ENCODE results near the gene FANCD2.
"Not testable (repeated sequence)": the region's sequence is repeated elsewhere in the genome, so short reads cannot be mapped to it uniquely, and the experiment has no call there.

FANCD2 gene

DNA sequence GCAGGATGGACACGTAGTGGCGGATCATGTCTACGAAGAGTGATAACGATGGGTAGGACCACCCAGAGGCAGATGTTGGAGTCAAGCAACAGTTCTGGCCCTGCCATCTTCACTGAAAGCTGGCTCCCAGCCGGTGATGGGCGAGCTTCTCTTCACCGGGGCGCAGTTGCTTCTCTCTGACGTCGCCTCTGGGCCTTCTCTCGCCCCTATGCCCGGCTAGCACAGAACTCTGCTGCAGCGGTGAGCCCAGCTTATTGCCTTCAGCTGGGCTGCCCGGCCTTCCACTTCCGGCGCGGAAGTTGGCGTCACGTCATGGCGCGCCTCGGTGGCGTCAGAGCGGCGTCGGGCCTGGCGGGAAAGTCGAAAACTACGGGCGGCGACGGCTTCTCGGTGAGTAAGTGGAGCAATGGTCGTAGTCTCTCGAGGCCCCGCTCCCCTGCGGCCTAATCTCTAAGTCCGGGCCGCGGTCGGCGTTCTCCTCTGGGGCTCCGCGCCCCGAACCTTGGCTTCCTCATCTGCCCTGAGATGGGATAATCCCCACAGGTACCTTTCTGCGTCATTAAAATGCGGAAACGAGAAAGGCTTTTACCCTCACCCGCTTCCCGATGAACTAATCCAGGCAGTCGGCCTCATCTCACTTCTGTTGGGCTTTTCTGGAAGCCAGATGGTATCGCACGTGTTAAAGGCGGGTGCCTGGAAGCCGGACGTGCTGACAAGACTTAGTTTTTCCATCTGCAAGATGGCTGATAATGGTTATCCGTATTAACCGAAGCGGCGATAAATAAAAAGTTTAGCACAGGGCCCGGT is at the start of gene FANCD2:
Gene FANCD2, plus strand, starts transcription at position 354 of the 807 bp plus-strand sequence. CDS start 2,221 bp downstream, outside the sequence.
- peak; percentile 68 for DNase-seq

DNA sequence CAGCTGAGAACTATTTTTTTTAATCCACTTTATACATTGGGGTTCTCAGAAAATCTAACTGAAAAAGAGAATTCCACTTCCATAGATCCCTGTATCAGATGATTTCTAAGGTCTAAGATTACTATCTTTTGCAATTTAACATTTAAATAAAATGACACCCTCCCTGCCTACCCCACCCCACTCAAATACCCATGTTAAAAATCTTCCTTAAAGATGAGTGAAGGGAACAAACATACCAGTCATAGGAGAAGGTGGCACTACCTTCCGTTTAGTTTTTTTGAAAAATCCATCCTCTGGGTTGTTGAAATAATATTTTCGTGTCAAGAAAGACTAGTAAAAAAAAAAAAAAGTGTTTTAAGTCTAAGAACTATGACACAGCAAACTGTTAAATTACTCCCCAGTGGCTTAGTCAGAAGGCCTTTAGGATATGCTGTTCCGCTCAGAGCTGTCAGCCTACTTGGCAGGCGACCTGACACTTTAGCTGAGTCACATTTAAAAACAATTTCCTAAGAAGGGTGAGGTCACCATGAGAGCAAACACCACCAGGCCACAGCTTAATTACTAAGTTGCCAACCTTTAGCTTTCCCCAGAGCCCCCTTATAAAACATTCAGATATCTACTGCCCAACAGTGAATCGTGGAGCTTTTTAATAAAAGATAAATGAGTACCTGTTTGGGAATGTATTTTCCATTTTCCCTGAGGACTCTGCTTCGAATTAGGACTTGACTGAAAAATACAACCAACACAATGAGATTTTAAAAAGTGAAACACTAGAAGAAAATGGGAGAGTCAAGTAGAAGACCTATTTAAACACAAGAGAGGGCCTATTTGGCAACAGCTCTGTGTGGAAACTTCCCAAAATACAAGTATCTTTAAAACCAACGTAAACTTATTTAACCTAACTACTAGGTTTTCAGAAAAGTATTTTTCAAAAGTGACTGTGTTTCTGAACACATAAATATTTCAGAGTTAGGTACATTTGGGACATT is 49.2 kb upstream of the FANCD2 start:
- no peak for DNase-seq

DNA sequence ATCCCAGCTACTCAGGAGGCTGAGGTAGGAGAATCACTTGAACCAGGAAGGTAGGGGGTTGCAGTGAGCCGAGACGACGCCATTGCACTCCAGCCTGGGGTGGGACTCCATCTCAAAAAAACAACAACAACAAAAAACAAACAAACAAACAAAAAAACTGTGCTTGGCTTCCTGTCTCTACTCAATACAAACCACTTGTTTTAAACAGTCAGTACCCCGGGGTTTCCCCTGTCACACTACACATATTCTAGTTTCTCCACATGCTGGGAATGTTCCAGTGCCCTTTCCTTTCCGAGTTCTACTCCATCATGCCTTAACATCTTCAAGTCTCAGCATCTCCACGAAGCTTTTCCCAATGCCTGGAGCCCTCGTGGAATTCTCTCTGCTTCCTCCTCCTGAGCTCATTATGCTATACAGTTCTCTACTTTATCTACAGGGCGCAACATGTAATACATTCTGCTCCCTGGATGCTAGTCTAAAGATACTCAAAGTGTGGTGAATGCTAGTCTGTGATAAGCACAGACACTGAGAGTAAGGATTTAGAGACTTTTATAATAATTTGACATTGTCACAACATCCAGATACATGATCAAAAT is 47.4 kb upstream of the FANCD2 start:
- no peak for DNase-seq

DNA sequence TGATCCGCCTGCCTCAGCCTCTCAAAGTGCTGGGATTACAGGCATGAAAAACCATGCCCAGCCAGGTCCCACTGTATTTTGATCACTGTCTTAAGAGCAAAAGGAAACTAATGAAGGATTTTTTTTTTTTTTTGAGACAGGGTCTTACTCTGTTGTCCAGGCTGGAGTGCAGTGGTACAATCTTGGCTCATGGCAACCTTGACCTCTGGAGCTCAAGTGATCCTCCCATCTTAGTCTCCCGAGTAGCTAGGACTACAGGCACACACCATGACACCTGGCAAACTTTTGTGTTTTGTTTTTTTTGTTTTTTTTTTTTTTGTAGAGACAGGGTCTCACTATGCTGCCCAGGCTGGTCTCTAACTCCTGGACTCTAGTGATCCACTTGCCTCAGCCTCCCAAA is 46.0 kb upstream of the FANCD2 start:
- no peak for DNase-seq

DNA sequence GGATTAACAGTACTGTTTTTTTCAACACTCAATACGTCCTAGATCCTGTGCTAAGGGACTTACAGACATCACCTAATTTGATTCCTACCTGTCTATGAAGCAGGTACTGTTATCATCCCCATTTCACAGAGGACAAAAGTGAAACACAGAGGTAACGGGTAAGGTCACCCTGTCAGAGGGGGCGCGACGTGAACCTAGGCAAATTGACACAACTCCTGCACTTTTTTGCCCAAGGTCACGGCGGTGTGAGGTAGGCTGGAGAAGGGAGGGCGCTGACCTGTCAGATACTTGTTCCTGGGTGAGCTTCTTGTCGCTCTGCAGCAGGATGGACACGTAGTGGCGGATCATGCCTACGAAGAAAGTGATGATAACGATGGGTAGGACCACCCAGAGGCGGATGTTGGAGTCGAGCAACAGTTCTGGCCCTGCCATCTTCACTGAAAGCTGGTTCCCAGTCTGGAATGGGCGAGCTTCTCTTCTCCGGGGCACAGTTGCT is 40.0 kb upstream of the FANCD2 start:
- no peak for DNase-seq

DNA sequence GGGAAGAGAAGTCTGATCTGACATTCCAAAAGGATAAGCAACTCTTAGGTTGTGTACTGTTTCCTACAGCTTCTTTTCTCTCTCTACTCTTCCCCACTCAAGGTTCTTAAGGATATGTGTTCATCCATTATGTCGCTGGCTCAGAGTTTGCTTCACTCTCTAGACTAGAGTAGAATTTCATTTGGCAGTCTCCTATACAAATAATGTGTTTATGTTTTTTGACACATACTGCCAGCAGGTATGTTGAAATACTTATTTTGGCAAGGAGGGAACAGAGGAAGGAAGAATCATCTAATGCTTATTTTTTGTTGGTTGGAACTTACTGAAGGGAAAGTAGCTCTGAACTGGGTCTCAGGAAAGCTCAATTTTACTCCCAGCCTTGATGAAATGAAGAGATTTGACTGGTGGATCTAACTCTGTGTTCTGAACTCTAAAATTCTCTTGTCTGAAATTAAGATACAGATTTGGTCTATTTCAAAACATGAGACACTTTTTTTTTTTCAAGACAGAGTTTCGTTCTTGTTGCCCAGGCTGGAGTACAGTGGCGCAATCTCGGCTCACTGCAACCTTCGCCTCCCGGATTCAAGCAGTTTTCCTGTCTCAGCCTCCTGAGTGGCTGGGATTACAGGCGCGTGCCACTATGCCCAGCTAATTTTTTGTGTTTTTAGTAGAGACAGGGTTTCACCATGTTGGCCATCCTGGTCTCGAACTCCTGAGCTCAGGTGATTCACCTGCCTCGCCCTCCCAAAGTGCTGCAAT is 32.0 kb upstream of the FANCD2 start:
- no peak for DNase-seq

DNA sequence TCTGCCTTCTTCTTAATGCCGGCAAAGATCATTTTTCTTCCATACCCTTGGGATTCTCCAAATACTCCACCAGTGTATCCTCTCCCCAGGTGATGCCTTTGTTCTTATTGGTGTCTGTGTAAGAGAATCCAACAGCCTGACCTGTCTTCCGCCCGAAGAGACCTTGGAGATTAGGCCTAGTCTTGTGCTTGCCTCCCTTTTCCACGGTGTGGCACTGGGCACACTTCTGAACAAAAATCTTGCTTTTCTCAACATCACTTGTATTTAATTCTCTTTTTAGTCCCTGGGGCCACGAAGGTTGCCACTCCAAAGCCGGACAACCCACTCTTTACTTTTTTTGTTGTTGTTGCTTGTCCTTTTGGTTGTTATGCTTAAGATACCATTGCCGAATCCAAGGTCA is 25.6 kb upstream of the FANCD2 start:
- DNase-seq: no peak

DNA sequence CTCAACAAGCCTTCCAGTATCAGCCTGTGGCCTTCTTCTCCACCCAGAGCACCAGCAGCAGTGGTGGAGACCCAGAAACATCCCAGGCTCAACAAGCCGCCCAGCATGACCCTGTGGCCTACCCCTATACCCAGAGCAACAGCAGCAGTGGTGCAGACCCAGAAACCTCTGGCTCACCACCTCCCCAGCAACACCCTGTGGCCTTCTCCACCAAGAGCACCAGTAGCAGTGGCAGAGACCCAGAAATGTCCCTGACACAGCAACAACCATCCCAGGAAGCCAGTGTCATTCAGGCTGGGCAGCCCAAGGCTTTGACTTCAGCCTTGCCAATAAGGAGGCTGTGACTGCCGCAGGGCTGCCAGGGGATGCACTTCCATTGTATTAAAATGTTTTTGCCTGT is 23.3 kb upstream of the FANCD2 start:
- no peak for DNase-seq

DNA sequence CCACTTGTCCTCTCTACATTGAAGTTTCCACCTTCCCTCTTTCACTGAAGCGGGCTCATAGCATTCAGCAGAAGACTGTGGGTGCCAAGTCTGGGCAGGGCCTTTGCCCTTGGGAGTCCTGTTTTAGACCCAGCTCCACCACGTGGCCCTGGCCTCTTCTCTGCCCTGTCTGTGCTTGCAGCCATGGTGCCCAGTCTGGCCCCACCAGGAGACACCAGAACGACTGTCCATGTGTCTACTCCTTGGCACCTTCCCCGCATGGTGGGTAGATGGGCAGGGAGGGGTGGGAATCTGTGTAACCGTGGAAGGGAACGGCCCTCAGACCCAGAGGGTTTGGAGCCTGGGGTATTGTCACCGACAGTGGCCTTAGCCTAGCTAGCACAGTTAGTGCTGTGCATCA is 21.7 kb upstream of the FANCD2 start:
- no peak for DNase-seq

DNA sequence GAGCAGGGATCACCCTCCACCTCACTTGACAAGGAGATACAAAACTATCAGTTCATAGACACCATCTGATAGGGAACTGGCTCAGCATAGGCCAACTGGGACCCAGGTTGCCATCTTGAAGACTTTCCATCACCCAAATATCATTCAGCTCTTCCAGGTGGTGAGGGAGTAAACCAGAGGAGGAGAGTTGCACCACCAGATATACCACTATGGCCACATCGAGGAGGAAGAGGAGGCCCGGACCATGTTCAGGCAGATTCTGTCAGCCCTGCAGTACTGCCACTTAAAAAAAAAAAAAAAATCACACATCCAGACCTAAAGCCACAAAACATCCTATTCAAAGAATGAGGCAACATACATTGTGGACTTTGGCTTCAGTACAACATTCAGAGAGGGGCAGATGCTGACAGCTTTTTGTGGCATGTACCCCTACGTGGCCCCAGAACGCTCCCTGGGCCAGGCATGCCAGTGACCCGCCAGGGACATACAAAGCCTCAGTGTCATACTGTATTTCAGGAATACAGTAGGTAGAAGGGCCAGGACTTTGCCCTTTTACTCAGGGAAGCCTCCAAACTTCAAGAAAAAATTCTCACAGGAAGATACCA is 21.2 kb upstream of the FANCD2 start:
- DNase-seq: no peak

DNA sequence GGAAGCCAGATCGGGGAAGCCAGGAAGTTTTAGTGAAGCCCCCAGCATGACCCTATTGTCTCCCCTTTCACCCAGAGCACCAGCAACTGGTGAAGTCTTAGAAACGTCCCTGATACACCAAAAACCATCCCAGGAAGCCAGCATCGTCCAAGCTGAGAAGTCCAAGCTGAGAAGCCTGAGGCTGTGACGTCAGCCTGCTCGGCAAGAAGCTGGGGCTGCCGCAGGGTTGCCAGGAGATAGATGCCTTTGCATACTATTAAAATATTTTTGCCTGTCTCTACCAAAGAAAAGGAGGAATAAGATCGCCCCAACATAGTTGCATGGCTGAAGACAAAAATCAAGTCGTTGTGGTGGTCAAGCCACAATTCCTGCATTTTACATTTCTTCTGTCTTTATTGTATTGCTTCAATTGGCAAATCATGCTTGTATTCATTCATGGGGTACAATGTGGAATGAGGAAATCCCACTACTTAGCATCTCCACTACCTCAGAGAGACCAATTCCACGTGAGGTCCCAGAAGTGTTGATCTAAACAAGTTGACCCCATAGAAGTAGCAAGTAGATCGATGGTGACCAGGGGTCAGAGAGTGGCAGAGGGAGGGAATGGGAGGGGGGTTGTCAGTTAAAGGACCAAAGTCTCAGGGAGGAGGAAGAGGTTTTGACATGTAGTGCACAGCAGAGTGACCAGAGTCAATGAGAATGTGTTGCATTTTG is 20.0 kb upstream of the FANCD2 start:
- no peak for DNase-seq

DNA sequence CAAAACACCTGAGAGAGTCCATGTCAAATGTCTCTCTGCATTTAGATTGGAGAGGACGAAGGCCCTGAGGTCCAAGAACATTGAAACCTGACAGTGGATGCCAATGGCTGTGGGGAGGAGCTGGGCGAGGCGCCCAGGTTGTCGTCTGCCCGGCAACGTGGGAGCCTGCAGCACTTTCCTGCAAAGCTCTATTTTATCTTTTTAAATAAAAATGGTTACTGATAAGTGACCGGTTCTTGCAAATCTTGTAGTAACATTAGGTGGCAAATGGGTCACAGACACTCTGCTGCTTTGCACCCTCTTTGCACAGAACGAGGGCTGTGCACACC is 19.5 kb upstream of the FANCD2 start:
- DNase-seq: no peak

DNA sequence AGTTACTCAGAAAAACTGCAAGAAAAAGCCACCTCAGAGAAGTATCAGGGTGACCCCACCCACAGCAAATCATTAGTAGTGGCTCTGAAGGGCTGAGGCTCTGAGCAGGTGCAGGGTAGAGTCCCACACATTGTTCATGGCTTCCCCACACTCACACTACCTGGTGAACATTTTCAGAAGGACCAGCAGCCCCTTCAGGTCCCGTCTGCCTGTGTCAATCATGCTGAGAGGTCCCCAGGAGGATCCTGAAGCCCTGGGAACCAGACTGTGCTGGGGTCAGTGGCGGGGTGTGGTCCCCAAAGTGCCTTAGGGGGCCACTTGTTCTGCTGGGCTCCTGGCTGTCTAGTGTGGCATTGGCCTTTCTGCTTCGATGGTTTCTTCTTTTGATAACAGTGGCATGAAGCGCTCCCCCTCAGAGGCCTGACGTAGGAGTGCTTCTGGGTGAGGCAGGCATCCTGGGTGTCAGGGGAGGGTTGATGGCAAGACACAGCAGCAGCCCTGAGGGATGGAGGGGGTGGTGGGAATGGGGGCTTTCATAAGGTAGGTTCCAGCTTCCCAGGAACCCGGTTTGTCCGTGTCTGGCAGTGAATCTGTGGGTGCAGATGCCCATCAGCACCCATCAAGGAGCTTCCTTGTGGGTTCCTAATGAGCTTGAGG is 19.0 kb upstream of the FANCD2 start:
- no peak for DNase-seq

DNA sequence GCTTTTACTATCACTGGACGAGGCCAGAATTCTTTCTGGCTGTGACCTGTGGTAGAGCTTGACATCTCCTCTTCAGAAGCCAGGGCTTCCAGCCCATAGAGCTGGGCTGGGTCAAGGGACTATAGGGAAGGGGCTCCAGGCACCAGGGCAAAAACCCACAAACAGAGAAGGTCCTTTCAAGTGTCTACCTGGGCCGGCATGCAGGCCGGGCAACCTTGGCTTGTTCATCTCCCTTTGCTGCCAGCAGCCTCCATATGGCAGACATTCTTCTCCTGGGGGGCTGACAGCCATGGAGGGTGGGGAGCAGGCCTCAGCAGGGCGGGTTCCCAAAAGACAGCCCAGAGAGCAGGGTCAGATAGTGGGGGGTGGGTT is 18.0 kb upstream of the FANCD2 start:
- DNase-seq: not testable (repeated sequence)

DNA sequence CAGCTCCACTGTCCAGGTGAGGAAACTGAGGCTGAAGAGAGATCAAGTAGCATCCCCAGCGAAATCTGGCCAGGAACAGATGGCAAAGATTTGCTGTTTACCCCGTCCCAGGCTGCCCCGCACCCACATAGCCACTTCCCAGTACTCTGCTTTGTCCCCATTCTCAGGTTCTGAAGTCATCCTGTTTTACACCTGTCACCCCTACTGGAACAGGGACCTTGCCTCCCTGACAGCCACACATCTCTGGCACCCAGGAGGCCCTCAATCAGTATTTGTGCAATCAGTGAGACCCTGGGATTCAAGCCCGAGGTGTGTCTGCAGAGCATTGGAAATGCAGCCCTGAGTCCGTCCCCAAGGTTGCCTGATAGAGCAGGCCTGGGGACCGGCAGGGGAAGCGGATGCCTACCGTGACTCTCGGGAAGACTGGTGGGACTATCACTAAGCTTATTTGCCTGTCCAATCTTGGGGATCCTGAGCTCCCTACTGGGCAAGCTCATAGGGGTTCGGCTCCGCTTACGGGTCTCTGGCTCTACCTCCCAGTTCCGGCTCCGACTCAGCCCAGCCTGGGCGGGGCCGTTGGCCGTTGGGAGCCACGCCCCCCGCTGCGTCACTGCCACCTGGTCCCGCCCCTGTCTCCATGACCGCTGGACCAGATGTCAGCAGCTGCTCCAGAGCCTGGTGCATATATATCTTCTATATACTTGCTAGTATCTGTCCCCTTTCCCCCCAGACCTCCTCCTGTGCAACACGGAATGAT is 17.5 kb upstream of the FANCD2 start:
- DNase-seq: peak; percentile 56

DNA sequence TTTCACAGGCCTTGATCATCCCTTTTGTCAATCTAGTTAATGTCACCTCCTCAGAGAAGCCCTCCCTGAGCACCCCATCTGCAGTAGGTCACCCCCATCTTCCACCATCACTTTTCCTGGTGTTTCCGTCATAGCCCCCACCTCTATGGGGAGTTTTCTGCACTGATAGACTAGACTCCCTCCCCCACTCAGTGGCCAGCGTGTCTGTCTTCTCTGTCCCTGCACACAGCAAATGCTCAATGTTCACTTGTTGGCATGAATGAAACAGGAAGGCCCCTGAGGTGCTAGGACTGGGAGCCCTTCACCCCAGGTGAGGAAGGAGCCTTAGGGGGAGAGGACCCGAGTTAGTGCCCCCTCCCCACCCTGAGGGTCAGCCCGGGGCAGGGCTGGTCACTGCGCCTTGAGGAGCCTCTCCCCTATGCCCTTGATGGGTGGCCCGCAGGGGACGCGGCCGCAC is 15.8 kb upstream of the FANCD2 start:
- no peak for DNase-seq

DNA sequence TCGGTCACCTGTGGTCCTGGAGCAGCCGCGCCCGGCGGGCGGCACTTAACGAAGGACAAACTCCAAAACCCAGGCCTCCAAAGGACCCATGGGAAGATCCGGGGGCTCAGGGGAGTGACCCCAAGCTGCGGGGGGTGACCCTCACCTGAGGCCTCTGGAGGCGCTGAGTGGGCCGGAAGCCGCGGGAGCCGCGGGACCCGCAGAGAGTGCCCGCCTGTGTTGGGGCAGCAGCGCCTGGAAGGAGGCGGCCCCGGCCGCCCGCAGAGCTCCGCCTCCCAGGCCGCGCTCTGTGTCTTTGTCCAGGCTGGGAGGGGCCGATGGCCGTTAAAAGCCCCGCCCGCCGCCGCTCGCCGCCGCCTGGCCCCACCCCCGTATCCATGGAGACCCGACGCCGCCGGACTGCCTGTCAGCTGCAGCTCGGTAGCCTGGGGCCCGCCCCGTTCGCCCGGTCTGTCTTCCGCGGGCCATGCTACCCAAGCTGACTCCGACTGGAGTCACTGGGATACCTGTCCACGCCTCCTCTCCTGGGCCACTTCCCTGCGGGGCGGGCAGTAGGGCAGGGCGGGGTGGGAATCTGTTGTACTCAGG is 15.3 kb upstream of the FANCD2 start:
- peak; percentile 83 for DNase-seq

DNA sequence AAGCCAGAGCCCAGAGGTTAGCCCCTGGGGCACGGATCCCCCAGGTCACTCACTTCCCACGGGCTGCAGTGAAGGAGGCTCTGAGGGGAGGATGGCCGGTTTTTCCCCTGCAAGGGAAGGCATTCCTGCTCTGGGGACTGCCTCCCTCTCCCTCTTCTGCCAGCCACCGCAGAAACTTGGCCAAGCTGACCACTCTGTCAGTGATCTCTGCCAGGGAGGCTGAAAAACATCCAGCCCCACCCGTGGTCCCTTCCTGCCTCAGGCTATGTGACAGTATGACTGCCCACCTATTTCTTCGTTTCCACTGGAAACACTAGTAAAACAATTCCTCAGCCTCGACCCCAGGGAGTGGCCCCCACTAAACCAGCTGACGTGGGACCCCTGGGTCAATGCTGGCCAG is 14.6 kb upstream of the FANCD2 start:
- DNase-seq: no peak

DNA sequence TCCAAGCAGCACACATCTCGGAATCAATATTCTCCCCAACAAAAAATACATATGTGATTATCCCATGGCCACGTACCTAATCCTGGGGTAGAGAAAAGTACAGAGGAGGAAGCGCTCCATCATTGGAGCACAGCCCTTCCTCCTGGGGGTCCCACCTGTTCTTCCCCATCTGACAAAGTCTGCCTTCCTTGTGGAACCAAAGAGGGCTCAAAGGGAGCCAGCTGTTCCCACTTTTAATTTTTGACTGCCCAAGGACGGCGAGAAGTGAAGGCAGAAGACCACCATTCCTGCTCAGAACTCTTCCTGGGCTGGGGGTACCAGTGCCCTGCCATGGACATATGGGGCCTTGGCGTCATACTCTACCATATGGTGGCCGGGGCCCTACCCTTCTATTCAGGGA is 14.1 kb upstream of the FANCD2 start:
- DNase-seq: no peak

DNA sequence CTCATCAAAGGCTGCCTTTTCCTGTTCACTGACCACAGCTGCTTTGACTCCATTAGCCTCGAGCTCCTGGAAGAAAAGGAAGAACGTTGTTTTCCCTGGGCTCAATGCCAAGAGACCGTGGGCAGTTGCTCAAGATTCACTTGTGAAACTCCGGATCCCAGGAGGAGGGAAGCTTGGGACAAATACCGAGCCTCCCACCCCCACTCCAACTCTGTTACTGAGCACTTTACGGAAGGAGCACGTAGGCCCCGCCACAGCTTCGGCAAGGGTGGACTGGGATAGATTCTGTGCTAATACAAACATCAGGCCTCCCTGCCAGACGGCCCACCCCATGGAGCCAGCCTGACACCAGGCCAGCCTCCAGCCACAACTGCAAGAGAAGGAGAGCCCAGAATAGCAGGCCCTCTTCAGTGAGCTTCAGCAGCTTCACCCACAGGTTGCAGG is 10.8 kb upstream of the FANCD2 start:
- DNase-seq: no peak

Measured in NCI-H2227 treated with DMSO at 0.1 percent for 48 hours (cell line).